HG03575 (cell line): ENCODE results near the gene PPM1J.

Experiments
- ATAC-seq: cut with Tn5 transposase; IDR thresholded peaks from one replicate; pipeline ENCODE4 v1.9.1; 2021; ENCODE audit not compliant: unreplicated experiment, insufficient number of reproducible peaks, low FRiP score; ENCODE audit errors: extremely low read depth

Gene PPM1J

GRCh38 chr1:112672842-112673241, 42.3 kb downstream of the PPM1J start:
- no peak for ATAC-seq

GRCh38 chr1:112672009-112672408, 43.1 kb downstream of the PPM1J start:
- ATAC-seq: no peak

GRCh38 chr1:112666946-112667345, 48.2 kb downstream of the PPM1J start:
- ATAC-seq: no peak

GRCh38 chr1:112665857-112666256, 49.3 kb downstream of the PPM1J start:
- ATAC-seq: no peak
